GDM1 (cell line): ENCODE measurements around the gene P4HA3.

Experiments used
- DNase-seq: peaks from one replicate; lab custom pipeline; 2025; lab: John Stamatoyannopoulos, UW

The P4HA3 gene

GRCh38 chr11:74316772-74317505 is 5.5 kb upstream of the P4HA3 start:
- no peak for DNase-seq

- no peak for DNase-seq
These were observed 886 bp upstream of the P4HA3 start for GRCh38 chr11:74312326-74312725.

DNA sequence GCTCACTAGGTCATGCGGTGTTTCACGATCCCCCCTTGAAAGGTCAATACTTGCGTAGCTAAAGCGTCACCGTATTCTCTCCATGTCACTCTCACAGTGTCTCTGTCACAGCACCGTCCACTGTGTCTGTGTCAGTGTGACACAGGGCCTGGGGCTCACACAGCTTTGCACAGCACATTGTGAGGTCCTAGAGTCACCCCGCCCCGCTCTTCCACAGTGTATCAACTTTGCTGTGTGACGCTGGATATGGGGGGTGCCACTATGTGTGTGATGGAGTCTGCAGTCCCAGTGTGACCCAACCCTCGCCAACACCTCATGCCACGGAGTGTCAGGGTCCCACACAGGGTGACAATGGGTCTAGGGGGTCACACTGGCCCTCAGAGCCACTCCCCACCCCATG is 583 bp downstream of the P4HA3 start:
- no peak for DNase-seq

- DNase-seq: no peak
These were observed 4.0 kb downstream of the P4HA3 start for GRCh38 chr11:74307434-74307833.

DNA sequence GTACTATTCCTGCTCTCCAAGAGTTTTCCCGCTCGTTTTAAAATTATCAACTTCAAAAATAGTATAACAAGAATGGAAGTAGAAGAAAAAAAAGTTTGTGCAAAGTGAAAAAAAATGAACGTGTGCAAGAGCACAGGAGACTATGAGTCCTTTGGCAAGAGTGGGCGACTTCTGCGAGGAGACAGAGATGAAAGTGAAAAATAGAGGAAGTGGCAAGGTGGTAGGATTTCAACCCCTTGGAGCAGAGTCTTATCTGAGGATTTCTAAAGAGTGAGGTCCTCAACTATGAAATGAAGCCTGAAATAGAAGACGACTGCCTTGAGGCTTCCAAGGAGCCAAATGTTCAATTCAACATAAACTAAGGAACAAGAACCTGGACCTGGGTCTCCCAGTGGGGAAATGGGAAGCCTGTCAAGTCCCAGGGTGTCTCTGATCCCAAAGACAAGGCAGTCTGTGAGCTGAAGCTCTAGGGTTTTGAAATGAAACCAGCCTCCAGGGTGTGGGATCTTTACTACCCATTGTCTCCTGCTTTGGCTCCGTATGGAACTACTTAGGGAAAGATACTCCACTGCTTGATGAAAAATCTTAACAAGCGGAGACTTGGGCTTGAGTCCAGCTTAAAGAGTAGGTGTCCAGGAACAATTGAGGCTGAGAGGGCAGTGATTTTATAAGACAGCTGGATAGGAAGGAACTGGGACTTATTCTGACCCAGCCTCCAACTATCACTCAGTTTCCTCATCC is 4.8 kb downstream of the P4HA3 start:
- no peak for DNase-seq

GRCh38 chr11:74299015-74299414 is 12.4 kb downstream of the P4HA3 start:
- DNase-seq: no peak

GRCh38 chr11:74297484-74297883 is 14.0 kb downstream of the P4HA3 start:
- no peak for DNase-seq

DNA sequence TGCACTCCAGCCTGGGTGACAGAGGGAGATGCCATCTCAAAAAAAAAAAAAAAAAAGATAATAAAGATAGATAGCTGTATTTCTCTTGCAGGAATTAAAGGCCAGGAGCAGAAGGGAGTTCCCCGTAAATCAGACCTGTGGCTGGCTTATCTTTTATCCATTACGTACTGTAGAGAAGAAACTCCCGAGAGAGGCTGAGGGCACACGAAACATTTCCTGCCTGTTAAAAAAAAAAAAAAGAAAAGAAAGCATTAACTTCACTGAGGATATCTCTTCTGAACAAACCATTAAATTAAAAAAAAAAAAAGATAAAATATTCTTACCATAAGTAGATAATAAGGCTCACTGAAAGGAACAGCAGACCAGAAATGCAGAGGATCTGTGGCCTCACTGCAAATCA is 22.5 kb downstream of the P4HA3 start:
- DNase-seq: no peak

DNA sequence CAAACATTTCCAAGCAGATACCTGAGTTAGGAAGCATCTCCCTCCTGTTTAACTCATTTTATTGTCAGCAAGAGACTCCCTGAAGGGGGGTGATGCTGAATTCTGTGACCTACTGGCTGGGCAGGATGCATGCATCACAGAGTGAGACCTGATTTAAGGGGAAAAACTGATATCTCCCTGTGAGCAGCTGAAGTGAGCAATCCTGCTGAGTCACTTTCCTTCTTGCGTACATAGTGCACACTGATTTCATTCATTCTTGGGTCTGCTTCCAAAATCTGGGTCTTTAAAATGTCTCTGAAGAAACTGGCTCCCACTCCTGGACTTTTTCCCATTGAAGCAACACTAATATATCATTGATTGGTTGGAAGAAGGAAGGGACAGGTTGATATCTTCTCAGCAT is 23.3 kb downstream of the P4HA3 start:
- no peak for DNase-seq

GRCh38 chr11:74284466-74284865 is 27.0 kb downstream of the P4HA3 start:
- DNase-seq: no peak

DNA sequence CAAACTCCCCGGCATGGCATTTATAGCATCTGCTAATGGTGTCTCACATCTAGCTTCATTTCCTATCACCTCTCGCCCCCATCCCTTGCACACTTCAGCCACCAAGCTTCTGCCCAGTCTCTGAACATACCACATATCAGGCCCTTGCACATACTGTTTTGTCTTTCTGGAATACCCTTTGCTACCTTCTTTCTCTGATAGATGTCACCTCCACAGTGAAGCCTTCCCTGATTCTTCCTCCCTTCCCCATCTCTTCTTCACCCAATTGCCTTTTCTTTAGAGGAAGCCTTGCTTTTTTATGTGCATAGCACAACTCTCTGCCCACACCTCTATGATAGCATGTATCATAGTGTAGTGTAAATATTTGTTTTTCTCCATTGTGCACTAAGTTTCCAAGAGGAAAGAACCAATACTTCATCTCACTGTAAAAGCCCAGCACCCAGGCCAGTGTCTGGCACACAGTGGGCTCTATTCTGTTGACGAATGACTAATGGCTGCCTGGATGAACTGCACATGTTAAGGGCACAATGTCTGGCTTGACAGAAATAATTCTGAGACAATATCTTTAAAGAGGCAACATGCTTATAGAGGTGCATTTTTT is 27.8 kb downstream of the P4HA3 start:
- no peak for DNase-seq

GRCh38 chr11:74282914-74283371 is 28.5 kb downstream of the P4HA3 start:
- DNase-seq: no peak

- no peak for DNase-seq
These were observed 29.0 kb downstream of the P4HA3 start for GRCh38 chr11:74282421-74282820.

- no peak for DNase-seq
These were observed 30.9 kb downstream of the P4HA3 start for GRCh38 chr11:74280494-74280893.

- no peak for DNase-seq
These were observed 32.2 kb downstream of the P4HA3 start for GRCh38 chr11:74279256-74279655.

DNA sequence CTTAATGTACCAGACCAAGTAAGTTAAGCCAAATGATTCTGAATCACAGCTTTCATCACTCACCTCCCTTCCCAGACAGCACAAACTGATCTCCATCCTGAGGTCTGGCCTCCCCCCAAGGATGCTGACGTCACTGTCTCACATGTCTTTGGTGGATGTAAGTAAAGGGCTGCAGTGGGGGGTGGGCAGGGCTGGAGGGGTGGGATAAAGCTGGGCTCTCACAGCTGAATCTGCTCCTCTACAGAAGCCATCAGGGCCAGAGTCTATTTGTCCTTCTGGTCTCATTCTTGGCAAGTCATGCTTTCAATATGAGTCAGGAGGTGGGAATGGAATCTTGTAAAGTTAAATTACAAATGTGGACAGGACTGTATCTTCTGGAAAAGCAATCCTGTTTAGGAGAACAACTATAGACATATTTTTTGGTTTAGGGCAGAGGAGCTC is 32.7 kb downstream of the P4HA3 start:
- no peak for DNase-seq

GRCh38 chr11:74278103-74278502 is 33.3 kb downstream of the P4HA3 start:
- no peak for DNase-seq

GRCh38 chr11:74276581-74276980 is 34.9 kb downstream of the P4HA3 start:
- DNase-seq: no peak

DNA sequence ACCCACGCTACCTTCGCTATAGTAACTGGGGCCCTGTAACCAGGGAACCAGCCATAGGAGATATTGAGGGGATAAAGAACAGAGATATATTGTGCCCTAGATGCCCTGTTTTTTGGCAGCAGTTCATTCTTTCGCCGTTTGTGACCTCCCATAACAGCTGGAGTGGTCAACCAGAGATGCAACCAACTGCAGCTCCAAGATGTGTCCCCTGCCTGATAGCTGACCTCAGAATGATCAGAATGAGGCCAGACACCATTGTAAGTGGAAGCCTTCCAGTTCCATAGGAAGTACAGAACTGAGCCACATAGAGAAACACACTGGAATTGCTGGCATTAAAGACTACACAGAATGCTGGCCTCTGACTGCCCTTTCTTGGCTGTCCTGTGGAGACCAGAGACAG is 39.2 kb downstream of the P4HA3 start:
- DNase-seq: no peak

DNA sequence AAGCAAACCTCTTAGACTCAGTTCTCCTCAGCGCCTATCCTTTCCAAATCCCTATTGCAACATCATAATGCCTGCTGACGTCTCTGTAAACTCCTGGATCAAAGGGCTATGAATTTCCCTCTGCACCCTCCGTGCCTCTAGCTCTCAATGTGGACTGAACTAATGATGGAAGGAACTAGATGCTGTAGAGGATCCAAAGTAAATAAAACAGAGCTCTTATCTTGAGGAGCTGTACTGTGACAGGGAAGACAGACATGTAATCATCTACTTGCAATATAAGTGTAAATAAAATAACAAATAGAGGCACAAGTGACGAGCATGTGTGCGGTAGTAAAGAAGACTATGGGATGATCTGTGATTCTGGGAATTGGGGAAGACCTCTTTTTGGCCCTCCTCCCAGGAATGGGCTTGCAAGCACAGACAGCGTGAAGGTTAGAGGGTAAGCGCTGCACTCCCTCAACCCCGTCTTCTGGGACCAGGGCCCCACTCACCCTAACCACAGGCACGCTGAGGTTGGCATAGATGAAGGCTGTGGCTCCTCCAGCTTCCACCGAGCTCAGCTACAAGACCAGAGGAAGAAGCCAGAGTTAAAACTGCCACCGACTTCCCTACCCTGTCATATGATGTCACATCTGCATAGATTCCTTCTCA is 42.2 kb downstream of the P4HA3 start:
- peak; percentile 49 for DNase-seq

GRCh38 chr11:74268456-74268855 is 43.0 kb downstream of the P4HA3 start:
- no peak for DNase-seq

GRCh38 chr11:74267014-74267413 is 44.4 kb downstream of the P4HA3 start:
- no peak for DNase-seq

GRCh38 chr11:74265256-74265655 is 46.2 kb downstream of the P4HA3 start:
- no peak for DNase-seq
